CD4-positive, CD25-positive, alpha-beta regulatory T cell (primary cell): ENCODE data around the gene MEIS1. TPM values are rescaled to one million over a fixed set of nuclear protein-coding genes. Genes with fewer than 3 reads are reported as not detected.

Experiments used
- ATAC-seq, 2 donors: fragments of 150-1000 bp; cut with Tn5 transposase; one replicate each; pipeline ENCODE4 v1.10.0; 2021; ENCODE audit warnings: low read depth in 2 of 2, moderate number of reproducible peaks in 2 of 2, moderate library complexity in 1 of 2
- DNase-seq, 3 donors: peaks; one replicate each; pipeline versions ENCODE4 v3.0.0 to v3.0.0-alpha.2; 2012 to 2022; ENCODE audit warnings: mixed read lengths in 1 of 3
- H3K27ac ChIP-seq: one replicate; pipeline ENCODE4 v1.7.0; 2013; ENCODE audit warnings: mild to moderate bottlenecking, low read length; ENCODE audit not compliant: insufficient read depth, poor library complexity, severe bottlenecking
- H3K27me3 ChIP-seq: one replicate; pipeline ENCODE4 v1.7.0; 2013; ENCODE audit warnings: low read length; ENCODE audit not compliant: control insufficient read depth, insufficient read depth
- H3K36me3 ChIP-seq: one replicate; pipeline ENCODE4 v1.7.0; 2013; ENCODE audit warnings: mild to moderate bottlenecking, low read length, moderate library complexity; ENCODE audit not compliant: control insufficient read depth, insufficient read depth
- H3K4me1 ChIP-seq: 2 replicates; pipeline ENCODE4 v1.7.0; 2013; ENCODE audit warnings: mild to moderate bottlenecking, low read length; ENCODE audit not compliant: insufficient read depth, control insufficient read depth, poor library complexity, severe bottlenecking
- H3K4me3 ChIP-seq: one replicate; pipeline ENCODE4 v1.7.0; 2013; ENCODE audit warnings: low read depth, mild to moderate bottlenecking, low read length, moderate library complexity
- H3K9me3 ChIP-seq, 2 experiments: 1 replicate in 1 of 2; 2 replicates in 1 of 2; pipeline ENCODE4 v1.7.0; 2013; ENCODE audit warnings: low read length in 2 of 2, mild to moderate bottlenecking in 1 of 2, moderate library complexity in 1 of 2; ENCODE audit not compliant: control insufficient read depth in 2 of 2
- H3K27ac Mint-ChIP-seq, 3 donors: one replicate each; pipeline ENCODE4 v1.8.0; 2020 to 2022; ENCODE audit warnings: mild to moderate bottlenecking in 3 of 3, mixed read lengths in 3 of 3, moderate library complexity in 2 of 3
- H3K27me3 Mint-ChIP-seq: one replicate; pipeline ENCODE4 v1.8.0; 2022; ENCODE audit warnings: mild to moderate bottlenecking, mixed read lengths
- H3K36me3 Mint-ChIP-seq: one replicate; pipeline ENCODE4 v1.8.0; 2020; ENCODE audit warnings: mixed read lengths
- H3K4me1 Mint-ChIP-seq, 4 donors: one replicate each; pipeline ENCODE4 v1.8.0; 2020 to 2022; ENCODE audit warnings: mixed read lengths in 4 of 4, mild to moderate bottlenecking in 1 of 4
- H3K4me3 Mint-ChIP-seq, 4 donors: one replicate each; pipeline ENCODE4 v1.8.0; 2020 to 2022; ENCODE audit warnings: mild to moderate bottlenecking in 4 of 4, mixed read lengths in 4 of 4, moderate library complexity in 3 of 4
- H3K9me3 Mint-ChIP-seq, 7 donors: one replicate each; pipeline ENCODE4 v1.8.0; 2020 to 2022; ENCODE audit warnings: mixed read lengths in 7 of 7, mild to moderate bottlenecking in 3 of 7, moderate library complexity in 2 of 7
- polyA plus RNA-seq, 4 donors: library from polyadenylated mRNA; unstranded; fragments of 300-500 nt; fragmentation: Illumina TruSeq; gene quantifications; one replicate each; pipeline ENCODE4 v1.2.3, GENCODE V29; 2021
- total RNA-seq: library from RNA; stranded (reverse); gene quantifications from one replicate; pipeline ENCODE4 v1.2.3, GENCODE V29; 2022

Gene MEIS1
- total and polyA plus RNA-seq, 5 donors from 2014 or later: 3.6 TPM; not detected in 4

GRCh38 chr2:66574701-66575624 lies 140.0 kb downstream of the MEIS1 start:
- no peaks in the 10 kb centered on the region for H3K9me3 ChIP-seq
- H3K36me3 ChIP-seq: no peaks in the 10 kb centered on the region
- Mint-ChIP-seq H3K36me3 (no peaks in the 10 kb centered on the region), H3K27ac (no peak overlapping the region), H3K4me1 (peaks cover 0 to 6% (median 0%) of the 10 kb centered on the region in 4 donors), H3K9me3 (peaks cover 0 to 4% (median 0%) of the 10 kb centered on the region in 7 donors), H3K4me3 (peak overlapping the region in 1 of 4 donors; percentile 7), H3K27me3 (peaks cover 58% of the 10 kb centered on the region)
- no peak overlapping the region for H3K4me3 ChIP-seq
- ATAC-seq (no peak), DNase-seq (no peak)
- no peak overlapping the region for H3K27ac ChIP-seq
- no peaks in the 10 kb centered on the region for H3K4me1 ChIP-seq
- H3K27me3 ChIP-seq: peaks cover 25% of the 10 kb centered on the region

GRCh38 chr2:66575625-66576310 lies 140.8 kb downstream of the MEIS1 start:
- H3K9me3 ChIP-seq: no peaks in the 10 kb centered on the region
- Mint-ChIP-seq H3K27me3 (peaks cover 61% of the 10 kb centered on the region), H3K9me3 (peaks cover 0 to 6% (median 0%) of the 10 kb centered on the region in 7 donors), H3K4me1 (peaks cover 0 to 6% (median 0%) of the 10 kb centered on the region in 4 donors), H3K27ac (no peak overlapping the region), H3K4me3 (peak overlapping the region in 2 of 4 donors; percentile 7 to 38), H3K36me3 (no peaks in the 10 kb centered on the region)
- no peaks in the 10 kb centered on the region for H3K4me1 ChIP-seq
- H3K27me3 ChIP-seq: peaks cover 25% of the 10 kb centered on the region
- ATAC-seq (peak in 1 of 2 donors; percentile 12), DNase-seq (no peak)
- no peaks in the 10 kb centered on the region for H3K36me3 ChIP-seq
- H3K27ac ChIP-seq: no peak overlapping the region
- no peak overlapping the region for H3K4me3 ChIP-seq

GRCh38 chr2:66576311-66576560 lies 141.3 kb downstream of the MEIS1 start:
- H3K27ac Mint-ChIP-seq: no peak overlapping the region
- no peak overlapping the region for H3K4me3 Mint-ChIP-seq
- no peaks in the 10 kb centered on the region for H3K36me3 Mint-ChIP-seq
- H3K9me3 ChIP-seq: no peaks in the 10 kb centered on the region
- peaks cover 28% of the 10 kb centered on the region for H3K27me3 ChIP-seq
- H3K27me3 Mint-ChIP-seq: peaks cover 66% of the 10 kb centered on the region
- peaks cover 0 to 8% (median 0%) of the 10 kb centered on the region in 7 donors for H3K9me3 Mint-ChIP-seq
- H3K36me3 ChIP-seq: no peaks in the 10 kb centered on the region
- no peaks in the 10 kb centered on the region for H3K4me1 ChIP-seq
- DNase-seq (no peak), ATAC-seq (no peak)
- H3K4me1 Mint-ChIP-seq: peaks cover 0 to 6% (median 0%) of the 10 kb centered on the region in 4 donors
- no peak overlapping the region for H3K27ac ChIP-seq
- H3K4me3 ChIP-seq: no peak overlapping the region

GRCh38 chr2:66576561-66577320 lies 141.8 kb downstream of the MEIS1 start:
- DNase-seq (no peak), ATAC-seq (no peak)
- no peaks in the 10 kb centered on the region for H3K4me1 ChIP-seq
- Mint-ChIP-seq H3K4me1 (peaks cover 0 to 6% (median 0%) of the 10 kb centered on the region in 4 donors), H3K4me3 (no peak overlapping the region), H3K27ac (no peak overlapping the region), H3K9me3 (peaks cover 0 to 7% (median 0%) of the 10 kb centered on the region in 7 donors), H3K36me3 (no peaks in the 10 kb centered on the region), H3K27me3 (peaks cover 65% of the 10 kb centered on the region)
- peaks cover 28% of the 10 kb centered on the region for H3K27me3 ChIP-seq
- no peak overlapping the region for H3K27ac ChIP-seq
- no peaks in the 10 kb centered on the region for H3K9me3 ChIP-seq
- H3K36me3 ChIP-seq: no peaks in the 10 kb centered on the region
- H3K4me3 ChIP-seq: no peak overlapping the region

GRCh38 chr2:66577321-66578053 lies 142.6 kb downstream of the MEIS1 start:
- Histone ChIP-seq H3K9me3 (no peaks in the 10 kb centered on the region), H3K4me1 (no peaks in the 10 kb centered on the region), H3K27ac (no peak overlapping the region), H3K36me3 (no peaks in the 10 kb centered on the region), H3K27me3 (peaks cover 31% of the 10 kb centered on the region), H3K4me3 (no peak overlapping the region)
- Mint-ChIP-seq H3K27ac (no peak overlapping the region), H3K4me1 (peaks cover 0 to 6% (median 0%) of the 10 kb centered on the region in 4 donors), H3K36me3 (no peaks in the 10 kb centered on the region), H3K27me3 (peaks cover 60% of the 10 kb centered on the region), H3K9me3 (peaks cover 0 to 4% (median 0%) of the 10 kb centered on the region in 7 donors), H3K4me3 (no peak overlapping the region)
- DNase-seq (no peak), ATAC-seq (no peak)

- H3K27me3 ChIP-seq: peaks cover 32% of the 10 kb centered on the region
- no peak overlapping the region for H3K4me3 Mint-ChIP-seq
Measured at GRCh38 chr2:66578054-66578686, 143.2 kb downstream of the MEIS1 start.

GRCh38 chr2:66578687-66579106 lies 143.8 kb downstream of the MEIS1 start:
- H3K36me3 Mint-ChIP-seq: no peaks in the 10 kb centered on the region
- Histone ChIP-seq H3K36me3 (no peaks in the 10 kb centered on the region), H3K4me3 (no peak overlapping the region), H3K27me3 (peaks cover 34% of the 10 kb centered on the region), H3K9me3 (no peaks in the 10 kb centered on the region), H3K4me1 (no peaks in the 10 kb centered on the region), H3K27ac (no peak overlapping the region)
- H3K4me1 Mint-ChIP-seq: peaks cover 0 to 6% (median 0%) of the 10 kb centered on the region in 4 donors
- H3K4me3 Mint-ChIP-seq: no peak overlapping the region
- H3K27me3 Mint-ChIP-seq: peaks cover 56% of the 10 kb centered on the region
- DNase-seq (no peak), ATAC-seq (no peak)
- H3K27ac Mint-ChIP-seq: no peak overlapping the region
- peaks cover 0 to 4% (median 0%) of the 10 kb centered on the region in 7 donors for H3K9me3 Mint-ChIP-seq

More at GRCh38 chr2:66578054-66578686, 143.2 kb downstream of the MEIS1 start:
- H3K4me1 Mint-ChIP-seq: peaks cover 0 to 6% (median 0%) of the 10 kb centered on the region in 4 donors
- no peaks in the 10 kb centered on the region for H3K36me3 Mint-ChIP-seq
- peaks cover 60% of the 10 kb centered on the region for H3K27me3 Mint-ChIP-seq
- H3K4me1 ChIP-seq: no peaks in the 10 kb centered on the region
- peaks cover 0 to 4% (median 0%) of the 10 kb centered on the region in 7 donors for H3K9me3 Mint-ChIP-seq
- ATAC-seq (no peak), DNase-seq (no peak)
- H3K27ac ChIP-seq: no peak overlapping the region
- no peaks in the 10 kb centered on the region for H3K36me3 ChIP-seq
- H3K27ac Mint-ChIP-seq: no peak overlapping the region
- H3K4me3 ChIP-seq: no peak overlapping the region
- H3K9me3 ChIP-seq: no peaks in the 10 kb centered on the region
